ENCODE data around the gene CAT. TPM values are rescaled to one million over a fixed set of nuclear protein-coding genes. Genes with fewer than 3 reads are reported as not detected.

The CAT gene
- total and polyA plus RNA-seq, 5 donors from 2014 or later, result 26.8 to 119 (median 90.6) TPM

DNA sequence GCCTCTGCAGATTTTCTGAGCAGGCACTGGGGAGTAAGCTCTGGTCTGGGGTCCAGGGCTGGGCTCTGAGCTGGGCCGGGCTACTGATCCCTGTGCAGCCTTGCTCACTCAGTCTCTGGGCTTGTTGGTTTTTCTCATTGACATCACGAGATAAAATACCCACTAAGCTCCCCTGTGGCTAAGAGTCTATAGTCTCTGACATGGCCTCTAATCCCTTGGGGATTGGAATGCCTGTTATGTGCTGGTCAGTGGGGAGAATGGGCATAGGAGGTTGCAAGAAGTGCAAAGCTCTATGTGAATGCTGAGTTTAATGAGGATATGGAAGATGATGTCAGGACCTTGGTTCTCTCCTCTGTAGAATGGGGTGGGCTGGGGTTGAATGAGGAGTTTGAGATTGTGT lies 51.6 kb downstream of the CAT start:
- Mint-ChIP-seq H3K27me3 (peaks cover 1% of the 10 kb centered on the region), H3K4me1 (no peaks in the 10 kb centered on the region), H3K27ac (no peak overlapping the region), H3K9me3 (no peaks in the 10 kb centered on the region), H3K4me3 (no peak overlapping the region), H3K36me3 (no peaks in the 10 kb centered on the region)
- no peak overlapping the region for H3K4me3 ChIP-seq (ENCODE audit: low read depth, low read length)
- no peak overlapping the region for H3K27ac ChIP-seq (ENCODE audit: insufficient read depth, low read length, poor library complexity, severe bottlenecking)
- no peaks in the 10 kb centered on the region for H3K9me3 ChIP-seq (ENCODE audit: control insufficient read depth in 2 of 2, low read length in 2 of 2)
- no peaks in the 10 kb centered on the region for H3K4me1 ChIP-seq (ENCODE audit: control insufficient read depth, insufficient read depth, low read length, poor library complexity, severe bottlenecking)
- DNase-seq, result no peak
- peaks cover 2% of the 10 kb centered on the region for H3K27me3 ChIP-seq (ENCODE audit: control insufficient read depth, insufficient read depth, low read length)
- no peak for ATAC-seq (ENCODE audit: low read depth in 2 of 2)
- H3K36me3 ChIP-seq (ENCODE audit: control insufficient read depth, insufficient read depth, low read length), result no peaks in the 10 kb centered on the region

DNA sequence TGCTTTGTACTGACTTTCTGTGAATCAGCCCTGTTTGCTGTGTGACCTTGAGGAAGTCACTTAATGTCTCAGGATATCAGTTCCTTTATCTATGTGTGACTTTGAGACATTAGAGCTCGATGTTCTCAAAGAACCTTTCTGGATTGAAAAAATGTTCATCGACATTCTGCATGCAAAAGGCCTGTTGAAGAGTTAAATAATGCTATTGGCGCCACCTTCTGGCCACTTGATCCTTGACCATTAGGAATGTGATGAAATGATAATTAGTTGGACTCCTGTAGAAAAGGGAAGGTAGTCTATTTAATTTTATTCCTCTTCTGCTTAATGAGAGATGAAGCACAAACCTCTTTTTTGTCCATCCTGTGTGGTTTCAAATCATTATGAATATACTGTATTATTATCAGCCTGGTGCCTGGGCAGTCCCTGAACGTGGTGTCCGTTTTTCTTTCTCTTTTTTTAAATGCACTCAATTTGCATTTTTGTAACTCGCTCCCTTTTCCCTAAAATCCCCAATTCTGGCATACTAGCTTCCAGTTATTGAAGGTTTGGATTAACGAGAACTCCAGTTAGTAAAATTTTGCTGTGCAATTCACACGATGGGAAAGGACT lies 54.2 kb downstream of the CAT start:
- Histone ChIP-seq H3K36me3 (ENCODE audit: control insufficient read depth, insufficient read depth, low read length) (no peaks in the 10 kb centered on the region), H3K9me3 (ENCODE audit: control insufficient read depth in 2 of 2, low read length in 2 of 2) (no peaks in the 10 kb centered on the region), H3K4me3 (ENCODE audit: low read depth, low read length) (no peak overlapping the region), H3K27me3 (ENCODE audit: control insufficient read depth, insufficient read depth, low read length) (peaks cover 2% of the 10 kb centered on the region), H3K27ac (ENCODE audit: insufficient read depth, low read length, poor library complexity, severe bottlenecking) (no peak overlapping the region), H3K4me1 (ENCODE audit: control insufficient read depth, insufficient read depth, low read length, poor library complexity, severe bottlenecking) (no peaks in the 10 kb centered on the region)
- no peak for ATAC-seq (ENCODE audit: low read depth in 2 of 2)
- Mint-ChIP-seq H3K4me3 (no peak overlapping the region), H3K36me3 (no peaks in the 10 kb centered on the region), H3K4me1 (no peaks in the 10 kb centered on the region), H3K9me3 (no peaks in the 10 kb centered on the region), H3K27me3 (peaks cover 4% of the 10 kb centered on the region), H3K27ac (no peak overlapping the region)
- peak; percentile 4 to 54 (median 24) for DNase-seq

DNA sequence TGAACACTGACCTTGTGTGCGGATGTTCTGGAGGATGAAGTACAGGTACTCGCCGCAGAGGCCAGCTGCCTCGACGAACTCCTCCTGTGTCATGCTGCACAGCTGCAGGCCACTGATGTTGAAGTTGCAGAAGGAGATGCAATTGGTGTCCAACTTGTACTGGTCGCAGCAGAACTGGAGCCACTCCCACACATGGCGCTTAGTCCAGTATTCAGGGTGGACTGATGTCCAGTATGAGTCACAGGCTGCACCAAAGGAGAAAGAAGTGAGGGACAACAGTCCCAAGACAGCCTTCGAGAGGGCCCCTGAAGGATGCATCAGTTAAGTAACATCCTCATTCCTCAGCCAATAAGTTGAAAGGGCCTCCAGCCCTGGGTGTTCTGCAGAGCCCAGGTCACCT lies 54.7 kb downstream of the CAT start:
- H3K4me1 Mint-ChIP-seq, result no peaks in the 10 kb centered on the region
- ATAC-seq (ENCODE audit: low read depth in 2 of 2), result no peak
- H3K4me3 Mint-ChIP-seq, result no peak overlapping the region

DNA sequence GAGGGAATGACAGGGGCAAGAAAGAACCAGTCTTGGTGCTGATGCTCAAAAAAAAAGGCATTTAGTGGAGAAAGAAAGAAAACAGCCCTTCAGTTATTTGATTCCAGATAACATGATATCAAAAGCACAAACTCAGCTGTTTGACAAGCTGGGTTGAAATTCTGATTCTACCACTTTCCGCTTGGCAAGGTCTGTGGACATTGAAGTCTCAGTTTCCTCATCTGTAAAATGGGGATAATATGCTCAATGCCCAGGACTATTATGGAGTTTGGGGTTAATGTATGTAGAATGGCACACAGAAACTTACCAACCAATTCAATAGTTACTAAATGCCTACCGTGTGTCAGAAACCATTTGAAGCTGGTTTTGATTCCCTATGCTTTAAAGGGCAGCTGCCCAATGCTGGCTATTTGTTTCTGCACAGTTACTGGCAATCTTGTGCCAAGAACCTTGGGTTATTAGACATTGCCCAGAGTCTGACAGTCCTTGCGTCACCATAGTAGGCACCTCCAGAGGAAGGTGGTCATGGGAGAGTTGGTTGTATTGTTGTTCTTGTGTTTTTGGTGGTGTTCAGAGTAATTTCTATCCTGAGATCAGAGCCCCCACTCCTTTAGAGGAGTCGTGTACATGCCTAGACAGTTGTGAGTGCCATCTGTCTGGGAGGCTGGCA lies 55.3 kb downstream of the CAT start:
- H3K4me3 Mint-ChIP-seq, result no peak overlapping the region
- Histone ChIP-seq H3K27me3 (ENCODE audit: control insufficient read depth, insufficient read depth, low read length) (peaks cover 2% of the 10 kb centered on the region), H3K27ac (ENCODE audit: insufficient read depth, low read length, poor library complexity, severe bottlenecking) (no peak overlapping the region), H3K4me1 (ENCODE audit: control insufficient read depth, insufficient read depth, low read length, poor library complexity, severe bottlenecking) (no peaks in the 10 kb centered on the region), H3K36me3 (ENCODE audit: control insufficient read depth, insufficient read depth, low read length) (no peaks in the 10 kb centered on the region), H3K4me3 (ENCODE audit: low read depth, low read length) (no peak overlapping the region), H3K9me3 (ENCODE audit: control insufficient read depth in 2 of 2, low read length in 2 of 2) (no peaks in the 10 kb centered on the region)
- peaks cover 8% of the 10 kb centered on the region for H3K27me3 Mint-ChIP-seq
- DNase-seq (no peak), ATAC-seq (ENCODE audit: low read depth in 2 of 2) (no peak)
- H3K9me3 Mint-ChIP-seq, result no peaks in the 10 kb centered on the region
- no peak overlapping the region for H3K27ac Mint-ChIP-seq
- no peaks in the 10 kb centered on the region for H3K4me1 Mint-ChIP-seq
- H3K36me3 Mint-ChIP-seq, result no peaks in the 10 kb centered on the region

More for the DNA sequence above, 54.7 kb downstream of the CAT start:
- no peaks in the 10 kb centered on the region for H3K9me3 ChIP-seq (ENCODE audit: control insufficient read depth in 2 of 2, low read length in 2 of 2)
- DNase-seq, result no peak
- peaks cover 7% of the 10 kb centered on the region for H3K27me3 Mint-ChIP-seq
- H3K4me3 ChIP-seq (ENCODE audit: low read depth, low read length), result no peak overlapping the region
- no peaks in the 10 kb centered on the region for H3K9me3 Mint-ChIP-seq
- H3K27ac ChIP-seq (ENCODE audit: insufficient read depth, low read length, poor library complexity, severe bottlenecking), result no peak overlapping the region
- H3K27me3 ChIP-seq (ENCODE audit: control insufficient read depth, insufficient read depth, low read length), result peaks cover 2% of the 10 kb centered on the region
- no peak overlapping the region for H3K27ac Mint-ChIP-seq
- H3K36me3 ChIP-seq (ENCODE audit: control insufficient read depth, insufficient read depth, low read length), result no peaks in the 10 kb centered on the region
- H3K4me1 ChIP-seq (ENCODE audit: control insufficient read depth, insufficient read depth, low read length, poor library complexity, severe bottlenecking), result no peaks in the 10 kb centered on the region
- H3K36me3 Mint-ChIP-seq, result no peaks in the 10 kb centered on the region

DNA sequence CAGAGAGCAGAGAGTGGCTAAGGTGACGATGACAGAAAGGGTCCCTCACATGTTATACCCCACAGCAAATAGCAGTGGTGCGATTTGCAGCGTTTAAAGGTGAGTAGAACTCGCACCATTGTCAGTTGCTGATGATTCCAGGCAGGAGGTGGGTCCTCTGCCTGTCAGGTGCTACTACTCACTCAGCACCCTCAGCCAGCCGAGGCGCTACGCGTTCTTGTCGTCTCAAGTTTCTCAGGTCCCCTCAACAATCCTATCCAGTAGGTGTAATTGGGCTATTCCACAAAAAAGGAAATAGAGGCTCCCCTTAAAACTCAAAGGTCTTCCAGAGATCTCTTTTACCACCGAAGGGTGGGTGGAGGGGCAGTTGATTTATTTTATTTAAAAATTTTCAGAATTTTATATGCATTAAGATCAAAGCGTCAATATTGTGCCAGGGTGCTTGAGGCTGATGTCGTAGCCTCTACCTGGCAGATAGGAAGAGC lies 56.5 kb downstream of the CAT start:
- no peaks in the 10 kb centered on the region for H3K9me3 ChIP-seq (ENCODE audit: control insufficient read depth in 2 of 2, low read length in 2 of 2)
- H3K4me1 ChIP-seq (ENCODE audit: control insufficient read depth, insufficient read depth, low read length, poor library complexity, severe bottlenecking), result no peaks in the 10 kb centered on the region
- DNase-seq (no peak), ATAC-seq (ENCODE audit: low read depth in 2 of 2) (no peak)
- Mint-ChIP-seq H3K27ac (no peak overlapping the region), H3K4me1 (no peaks in the 10 kb centered on the region), H3K4me3 (no peak overlapping the region), H3K27me3 (peaks cover 13% of the 10 kb centered on the region), H3K36me3 (no peaks in the 10 kb centered on the region), H3K9me3 (no peaks in the 10 kb centered on the region)
- no peaks in the 10 kb centered on the region for H3K27me3 ChIP-seq (ENCODE audit: control insufficient read depth, insufficient read depth, low read length)
- H3K4me3 ChIP-seq (ENCODE audit: low read depth, low read length), result no peak overlapping the region
- H3K27ac ChIP-seq (ENCODE audit: insufficient read depth, low read length, poor library complexity, severe bottlenecking), result no peak overlapping the region
- H3K36me3 ChIP-seq (ENCODE audit: control insufficient read depth, insufficient read depth, low read length), result no peaks in the 10 kb centered on the region

DNA sequence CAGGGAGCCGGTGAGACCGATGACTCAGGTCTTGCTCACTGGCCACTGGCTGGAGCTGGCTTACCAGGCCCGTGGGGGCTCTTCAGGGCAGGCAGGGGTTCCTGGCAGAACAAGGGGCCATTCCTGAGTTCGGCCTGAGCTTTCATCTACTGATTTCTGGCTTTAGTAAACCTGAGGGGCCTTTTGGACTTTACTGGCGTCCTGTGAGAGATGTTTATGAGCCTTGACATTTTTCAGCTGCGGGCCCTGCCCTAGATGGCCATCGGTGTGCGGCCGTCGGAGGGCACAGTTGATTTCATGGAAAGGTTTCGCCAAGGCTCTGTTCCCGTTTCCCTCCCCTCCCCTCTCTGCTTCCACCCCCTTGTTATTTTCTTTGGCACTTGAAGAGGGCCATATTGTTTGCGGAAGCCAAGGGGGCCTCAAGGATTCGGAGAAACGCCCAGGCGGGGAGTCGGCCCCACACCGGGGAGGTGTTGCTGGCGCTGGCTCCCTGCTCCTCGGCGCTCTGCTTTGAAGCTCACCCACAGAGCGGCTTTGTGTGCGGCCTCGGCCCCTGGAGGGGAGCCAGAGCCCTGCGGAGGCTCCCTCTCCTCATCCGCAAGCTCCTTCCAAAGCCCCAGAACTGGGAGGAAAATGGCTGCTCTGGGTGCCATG lies 57.1 kb downstream of the CAT start:
- H3K4me1 Mint-ChIP-seq, result no peaks in the 10 kb centered on the region
- H3K4me1 ChIP-seq (ENCODE audit: control insufficient read depth, insufficient read depth, low read length, poor library complexity, severe bottlenecking), result no peaks in the 10 kb centered on the region
- DNase-seq (no peak), ATAC-seq (ENCODE audit: low read depth in 2 of 2) (no peak)
- no peaks in the 10 kb centered on the region for H3K27me3 ChIP-seq (ENCODE audit: control insufficient read depth, insufficient read depth, low read length)
- H3K36me3 Mint-ChIP-seq, result no peaks in the 10 kb centered on the region
- peaks cover 13% of the 10 kb centered on the region for H3K27me3 Mint-ChIP-seq
- H3K27ac Mint-ChIP-seq, result no peak overlapping the region
- no peaks in the 10 kb centered on the region for H3K9me3 ChIP-seq (ENCODE audit: control insufficient read depth in 2 of 2, low read length in 2 of 2)
- H3K4me3 ChIP-seq (ENCODE audit: low read depth, low read length), result no peak overlapping the region
- H3K9me3 Mint-ChIP-seq, result no peaks in the 10 kb centered on the region
- no peak overlapping the region for H3K27ac ChIP-seq (ENCODE audit: insufficient read depth, low read length, poor library complexity, severe bottlenecking)
- H3K4me3 Mint-ChIP-seq, result no peak overlapping the region
- H3K36me3 ChIP-seq (ENCODE audit: control insufficient read depth, insufficient read depth, low read length), result no peaks in the 10 kb centered on the region

DNA sequence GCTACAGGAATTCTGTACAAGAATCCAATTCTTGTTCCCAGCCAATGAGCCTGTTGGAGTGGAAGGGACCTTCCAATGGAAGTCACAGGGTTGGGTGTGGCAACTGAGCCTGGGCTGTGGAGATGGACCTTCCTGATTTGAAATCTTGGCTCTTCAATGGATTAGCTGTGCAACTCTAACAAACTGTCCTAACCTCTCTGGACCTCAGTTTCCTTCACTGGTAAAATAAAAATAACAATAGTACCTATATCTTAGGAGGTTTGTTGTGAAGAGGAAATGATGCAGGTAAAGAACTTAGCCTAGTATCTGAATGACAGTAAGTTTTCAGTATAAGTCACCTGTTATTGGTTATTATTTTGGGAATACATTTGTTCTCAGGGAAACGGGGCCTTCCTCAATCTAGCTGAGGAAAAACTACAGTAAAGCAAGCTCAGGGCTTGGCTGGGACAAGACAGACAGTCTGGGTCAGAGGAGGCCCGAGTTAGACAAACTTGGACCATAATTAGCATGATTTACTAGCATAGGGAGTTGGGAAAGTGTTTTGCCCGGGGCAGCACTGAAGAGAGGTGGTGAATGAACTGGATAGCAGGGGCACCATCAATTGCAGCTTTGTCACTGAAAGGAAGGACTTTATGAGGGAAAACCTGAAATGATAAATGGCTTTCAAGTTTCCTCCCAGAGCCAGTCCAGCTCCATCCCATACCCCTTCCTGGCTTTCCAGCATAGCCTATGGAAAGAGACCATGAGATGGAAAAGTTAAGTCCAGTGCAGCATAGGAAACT lies 61.2 kb downstream of the CAT start:
- ATAC-seq (ENCODE audit: low read depth in 2 of 2) (no peak), DNase-seq (no peak)
- no peaks in the 10 kb centered on the region for H3K4me1 Mint-ChIP-seq
- H3K4me3 ChIP-seq (ENCODE audit: low read depth, low read length), result no peak overlapping the region
- H3K36me3 Mint-ChIP-seq, result no peaks in the 10 kb centered on the region
- H3K4me1 ChIP-seq (ENCODE audit: control insufficient read depth, insufficient read depth, low read length, poor library complexity, severe bottlenecking), result no peaks in the 10 kb centered on the region
- H3K4me3 Mint-ChIP-seq, result no peak overlapping the region
- H3K27ac ChIP-seq (ENCODE audit: insufficient read depth, low read length, poor library complexity, severe bottlenecking), result no peak overlapping the region
- no peak overlapping the region for H3K27ac Mint-ChIP-seq
- H3K36me3 ChIP-seq (ENCODE audit: control insufficient read depth, insufficient read depth, low read length), result no peaks in the 10 kb centered on the region
- H3K9me3 ChIP-seq (ENCODE audit: control insufficient read depth in 2 of 2, low read length in 2 of 2), result no peaks in the 10 kb centered on the region
- no peaks in the 10 kb centered on the region for H3K9me3 Mint-ChIP-seq
- H3K27me3 ChIP-seq (ENCODE audit: control insufficient read depth, insufficient read depth, low read length), result no peaks in the 10 kb centered on the region
- H3K27me3 Mint-ChIP-seq, result peaks cover 13% of the 10 kb centered on the region
